K562 (cell line): Measurements from ENCODE around the gene CAMK1D. TPM values are rescaled to one million over a fixed set of nuclear protein-coding genes. Genes with fewer than 3 reads are reported as not detected.
A peak's percentile ranks its signal among the peaks of the same experiment; 100 is the strongest.

Experiments used
- ATAC-seq: fragments of 200-7000 bp; cut with Tn5 transposase; 3 replicates; pipeline ENCODE4 v1.9.1; 2020; ENCODE audit warnings: moderate library complexity
- BruUV-seq: library from RNA; stranded (reverse); fragments of 400-500 nt; replicated peaks from 2 replicates; lab custom pipeline; 2021; lab: Mats Ljungman, UMichigan
- CTCF ChIA-PET: fragments of 300-600 bp; formaldehyde crosslinking; extraction: SDS; loops from one replicate; lab custom pipeline; 2021; ENCODE audit warnings: low intra/inter-chr PET ratio; lab: Yijun Ruan, JAX
- POLR2A ChIA-PET: fragments of 300-600, 350-650 bp; sonication (Branson Sonifier 250); formaldehyde crosslinking; extraction: SDS; loops from one replicate; lab custom pipeline; 2021; ENCODE audit warnings: antibody characterized with exemption, inconsistent platforms; lab: Yijun Ruan, JAX
- DNase-seq, 4 experiments: peaks; one replicate each; pipeline versions ENCODE4 v3.0.0 to v3.0.0-alpha.2; 2011 to 2018; ENCODE audit warnings: low spot score in 3 of 4, mixed read lengths in 3 of 4; ENCODE audit errors: extremely low read depth in 1 of 4
- FAIRE-seq: peaks from 2 replicates; lab custom pipeline; 2011; peaks lifted over from hg19 to GRCh38; lab: Jason Lieb, UNC
- H2AFZ ChIP-seq: 2 replicates; pipeline ENCODE4 v1.6.0; 2011; ENCODE audit warnings: low read depth, low read length, control low read depth, inconsistent platforms
- H3K27ac ChIP-seq: fragments of 200-600 bp; 3 replicates; pipeline ENCODE4 v1.8.0; 2011; ENCODE audit warnings: low read depth, mild to moderate bottlenecking, control low read depth, inconsistent platforms, low read length, moderate library complexity, mixed read lengths; ENCODE audit errors: extremely low read depth
- H3K27me3 ChIP-seq, 2 experiments: fragments of 300-600 bp in 1 of 2; 2 replicates in 1 of 2; 3 replicates in 1 of 2; pipeline versions ENCODE4 v1.6.0 to v1.8.0; 2011; ENCODE audit warnings: inconsistent platforms in 2 of 2, low read length in 2 of 2, mild to moderate bottlenecking in 1 of 2, mixed read lengths in 1 of 2, moderate library complexity in 1 of 2; ENCODE audit not compliant: control insufficient read depth in 2 of 2, insufficient read depth in 2 of 2
- H3K36me3 ChIP-seq: fragments of 300-600 bp; 3 replicates; pipeline ENCODE4 v1.8.0; 2011; ENCODE audit warnings: mild to moderate bottlenecking, low read length, inconsistent platforms; ENCODE audit not compliant: control insufficient read depth, insufficient read depth
- H3K4me1 ChIP-seq, 2 experiments: fragments of 200-600 bp in 1 of 2; replicated peaks in 1 of 2; 2 replicates in 1 of 2; 3 replicates in 1 of 2; pipeline versions ENCODE4 v1.5.1 to v1.8.0; 2011; ENCODE audit warnings: inconsistent platforms in 2 of 2, low read length in 2 of 2, mild to moderate bottlenecking in 1 of 2, mixed read lengths in 1 of 2, moderate library complexity in 1 of 2; ENCODE audit not compliant: control insufficient read depth in 2 of 2, insufficient read depth in 2 of 2
- H3K4me2 ChIP-seq: 2 replicates; pipeline ENCODE4 v1.6.1; 2011; ENCODE audit warnings: low read length, control low read depth, inconsistent platforms, mixed read lengths; ENCODE audit not compliant: insufficient read depth
- H3K4me3 ChIP-seq: fragments of 200-600 bp; sonication (generic), shearing (Covaris generic); 2 replicates; pipeline ENCODE4 v1.5.1; 2016; ENCODE audit warnings: control low read depth, inconsistent platforms
- H3K79me2 ChIP-seq: fragments of 200-600 bp; 3 replicates; pipeline ENCODE4 v1.8.0; 2011; ENCODE audit warnings: low read length, inconsistent platforms; ENCODE audit not compliant: control insufficient read depth, insufficient read depth
- H3K9ac ChIP-seq, 2 experiments: 2 replicates each; pipeline versions ENCODE4 v1.6.0 to v1.6.1; 2011; ENCODE audit warnings: low read depth in 2 of 2, low read length in 2 of 2, control low read depth in 1 of 2, inconsistent platforms in 1 of 2, mild to moderate bottlenecking in 1 of 2, mixed read lengths in 1 of 2; ENCODE audit not compliant: insufficient read depth in 1 of 2
- H3K9me1 ChIP-seq: one replicate; pipeline ENCODE4 v1.6.0; 2011; ENCODE audit warnings: inconsistent platforms, mild to moderate bottlenecking, low read length, moderate library complexity; ENCODE audit not compliant: control insufficient read depth, insufficient read depth
- H3K9me3 ChIP-seq: replicated peaks from 2 replicates; pipeline ENCODE4 v1.5.1; 2011; ENCODE audit warnings: low read depth, low read length, inconsistent platforms; ENCODE audit not compliant: control insufficient read depth, insufficient read depth
- H4K20me1 ChIP-seq: replicated peaks from 2 replicates; pipeline ENCODE4 v1.6.1; 2011; ENCODE audit warnings: low read length, inconsistent platforms, mixed read lengths; ENCODE audit not compliant: control insufficient read depth, insufficient read depth
- CCAR2 ChIP-seq: fragments of 200-400 bp; formaldehyde crosslinking; IDR thresholded peaks from 2 replicates; pipeline ENCODE4 v1.6.1; 2017; ENCODE audit warnings: mild to moderate bottlenecking, low read depth, low read length
- DACH1 ChIP-seq: fragments of 450-650 bp; IDR thresholded peaks from 2 replicates; pipeline ENCODE4 v1.6.1; 2018; ENCODE audit not compliant: partially characterized antibody
- DNMT1 ChIP-seq: fragments of 450-650 bp; IDR thresholded peaks from 2 replicates; pipeline ENCODE4 v1.6.1; 2016; ENCODE audit warnings: antibody characterized with exemption, mild to moderate bottlenecking
- ETS2 ChIP-seq: IDR thresholded peaks from 2 replicates; pipeline ENCODE4 v1.6.1; 2016; ENCODE audit warnings: borderline replicate concordance, missing genetic modification characterization, mild to moderate bottlenecking, moderate library complexity, missing compliant biosample characterization; ENCODE audit not compliant: poor library complexity, severe bottlenecking
- HCFC1 ChIP-seq: IDR thresholded peaks from 2 replicates; pipeline ENCODE4 v1.6.1; 2012; ENCODE audit warnings: low read depth, low read length, improper control_type of control experiment
- JUN ChIP-seq, 2 experiments: sonication (generic) in 1 of 2; formaldehyde crosslinking in 1 of 2; IDR thresholded peaks; 2 replicates each; pipeline versions ENCODE4 v1.6.1 to v1.8.0; 2012 to 2022; ENCODE audit warnings: borderline replicate concordance in 2 of 2, mild to moderate bottlenecking in 2 of 2, improper control_type of control experiment in 1 of 2, low read depth in 1 of 2, low read length in 1 of 2, missing genetic modification reagents in 1 of 2
- KAT2B ChIP-seq: IDR thresholded peaks from one replicate; pipeline ENCODE4 v1.6.1; 2012; ENCODE audit warnings: low read depth, mild to moderate bottlenecking, control low read depth, inconsistent platforms, low read length, moderate library complexity
- LEF1 ChIP-seq: fragments of 450-650 bp; IDR thresholded peaks from 2 replicates; pipeline ENCODE4 v1.6.1; 2016; ENCODE audit warnings: mild to moderate bottlenecking
- MTA3 ChIP-seq: fragments of 450-650 bp; formaldehyde crosslinking; IDR thresholded peaks from 2 replicates; pipeline ENCODE4 v1.6.1; 2017; ENCODE audit warnings: mild to moderate bottlenecking, borderline replicate concordance
- NR2F6 ChIP-seq: fragments of 450-650 bp; formaldehyde crosslinking; IDR thresholded peaks from 2 replicates; pipeline ENCODE4 v1.4.0; 2020; ENCODE audit warnings: mild to moderate bottlenecking
- POLR2A ChIP-seq: fragments of 450-650 bp; conservative IDR thresholded peaks from 2 replicates; pipeline ENCODE4 v1.6.1; 2016
- SMAD1 ChIP-seq: fragments of 150-350 bp; IDR thresholded peaks from 2 replicates; pipeline ENCODE4 v1.6.1; 2014; ENCODE audit warnings: low read length, low read depth; ENCODE audit not compliant: partially characterized antibody
- ZNF318 ChIP-seq, 2 experiments: fragments of 450-650 bp; IDR thresholded peaks; 2 replicates each; pipeline ENCODE4 v1.6.1; 2016; ENCODE audit warnings: mild to moderate bottlenecking in 2 of 2, borderline replicate concordance in 1 of 2, low read depth in 1 of 2, moderate library complexity in 1 of 2
- ZNF589 ChIP-seq: fragments of 200-800 bp; sonication (Bioruptor generic); IDR thresholded peaks from 2 replicates; pipeline ENCODE4 v1.6.1; 2016; ENCODE audit warnings: low read depth, missing genetic modification characterization, missing compliant biosample characterization
- WGBS: fragments of 100-300 bp; shearing (Covaris generic); methylation state at CpG from one replicate; pipeline ENCODE4 v1.1.6; 2016; ENCODE audit warnings: low coverage, mixed read lengths; ENCODE audit not compliant: insufficient coverage; ENCODE audit errors: missing lambda C conversion rate; 5-methylcytosine and 5-hydroxymethylcytosine counted together
- in situ Hi-C: fragments of 300-500 bp; cut with MboI; formaldehyde crosslinking; loops from 4 replicates; pipeline ENCODE4 v1.15.0; 2018; ENCODE audit warnings: inconsistent platforms, mixed read lengths
- intact Hi-C: fragments of 100-400 bp; cut with micrococcal nuclease; formaldehyde crosslinking; loops from 2 replicates; pipeline ENCODE4 v1.14.2; 2022
- polyA plus RNA-seq, 8 experiments: library from polyadenylated mRNA; depleted of rRNA in 4 of 8; stranded (reverse) in 5 of 8; unstranded in 3 of 8; fragments of >200 nt; fragmentation: Nextera tagmentation in 2 of 8; fragmentation: Illumina TruSeq in 1 of 8; extraction: Ambion mirVana in 2 of 8; extraction: Trizol in 1 of 8; gene quantifications; 2 replicates each; pipeline versions ENCODE4 v1.2.1 to v1.2.3, GENCODE V29; 2011 to 2014; ENCODE audit warnings: inconsistent platforms in 1 of 8, missing spikeins in 1 of 8
- total RNA-seq, 7 experiments: library from RNA; depleted of rRNA in 6 of 7; stranded (reverse); fragments of >200 nt in 6 of 7; fragmentation: Illumina TruSeq in 2 of 7; extraction: Trizol in 2 of 7; gene quantifications; 2 replicates each; pipeline versions ENCODE4 v1.2.1 to v1.2.3, GENCODE V29; 2011 to 2021; ENCODE audit warnings: low replicate concordance in 1 of 7

CAMK1D gene
- total and polyA plus RNA-seq, 9 of the 15 experiments (the other 6 are each of a cell fraction or from before 2014, with no cell fraction given): 0.12 to 0.24 (median 0.20) TPM; not detected in 5

GRCh38 chr10:12390733-12391132 is 41.4 kb downstream of the CAMK1D start:
- H3K36me3 ChIP-seq: no peaks in the 10 kb centered on the region
- POLR2A ChIA-PET: interaction anchor here (1.4 kb wide), 1 partner anchor 15 kb away, joined by 3 read pairs; no protein-coding TSS in a partner anchor
- CTCF ChIA-PET: no interaction called here
- no peak for ATAC-seq
- H3K27ac ChIP-seq: no peak overlapping the region
- no TSS peak for BruUV-seq
- no peaks in the 10 kb centered on the region for H3K4me1 ChIP-seq
- WGBS: 2% methylated on average over 6 of the region's 7 CpGs
- no peak for FAIRE-seq
- no peak overlapping the region for H2AFZ ChIP-seq
- H3K27me3 ChIP-seq: peaks cover 29 to 55% of the 10 kb centered on the region in 2 experiments
- no peak overlapping the region for H3K4me3 ChIP-seq
- H3K4me2 ChIP-seq: no peak overlapping the region
- intact Hi-C loops (no loop called here), in situ Hi-C loops (no loop called here)
- no peaks in the 10 kb centered on the region for H3K79me2 ChIP-seq
- DNase-seq: no peak
- peaks cover 2% of the 10 kb centered on the region; the same call in 1 of the 2 replicates for H3K9me3 ChIP-seq
- H3K9ac ChIP-seq: peak overlapping the region in 1 of 2 experiments; percentile 3; a peak in 1 of 4 replicates
- no peaks in the 10 kb centered on the region for H3K9me1 ChIP-seq
- H4K20me1 ChIP-seq: no peaks in the 10 kb centered on the region
- TF ChIP-seq LEF1 (no peak), JUN (IDR thresholded peaks at IDR 0.05; ENCODE audit: borderline replicate concordance, low read depth, low read length) (no peak), JUN (CRISPR knock-in tag; IDR thresholded peaks at IDR 0.05; ENCODE audit: borderline replicate concordance) (no peak), ZNF318 (IDR thresholded peaks at IDR 0.05; ENCODE audit: borderline replicate concordance in 1 of 2, low read depth in 1 of 2) (no peak), POLR2A (no peak), ETS2 (tag) (no peak), SMAD1 (no peak), HCFC1 (no peak), ZNF589 (CRISPR knock-in tag) (no peak), NR2F6 (CRISPR knock-in tag) (no peak), DNMT1 (no peak), KAT2B (no peak), DACH1 (no peak), CCAR2 (no peak), MTA3 (no peak)
